NCI-H2196 (cell line): Measurements from ENCODE around the gene KLRF1.

Experiments used
- DNase-seq: peaks from one replicate; lab custom pipeline; 2025; ENCODE audit not compliant: unreplicated experiment; lab: John Stamatoyannopoulos, UW

KLRF1 gene, protein sequence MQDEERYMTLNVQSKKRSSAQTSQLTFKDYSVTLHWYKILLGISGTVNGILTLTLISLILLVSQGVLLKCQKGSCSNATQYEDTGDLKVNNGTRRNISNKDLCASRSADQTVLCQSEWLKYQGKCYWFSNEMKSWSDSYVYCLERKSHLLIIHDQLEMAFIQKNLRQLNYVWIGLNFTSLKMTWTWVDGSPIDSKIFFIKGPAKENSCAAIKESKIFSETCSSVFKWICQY

DNA sequence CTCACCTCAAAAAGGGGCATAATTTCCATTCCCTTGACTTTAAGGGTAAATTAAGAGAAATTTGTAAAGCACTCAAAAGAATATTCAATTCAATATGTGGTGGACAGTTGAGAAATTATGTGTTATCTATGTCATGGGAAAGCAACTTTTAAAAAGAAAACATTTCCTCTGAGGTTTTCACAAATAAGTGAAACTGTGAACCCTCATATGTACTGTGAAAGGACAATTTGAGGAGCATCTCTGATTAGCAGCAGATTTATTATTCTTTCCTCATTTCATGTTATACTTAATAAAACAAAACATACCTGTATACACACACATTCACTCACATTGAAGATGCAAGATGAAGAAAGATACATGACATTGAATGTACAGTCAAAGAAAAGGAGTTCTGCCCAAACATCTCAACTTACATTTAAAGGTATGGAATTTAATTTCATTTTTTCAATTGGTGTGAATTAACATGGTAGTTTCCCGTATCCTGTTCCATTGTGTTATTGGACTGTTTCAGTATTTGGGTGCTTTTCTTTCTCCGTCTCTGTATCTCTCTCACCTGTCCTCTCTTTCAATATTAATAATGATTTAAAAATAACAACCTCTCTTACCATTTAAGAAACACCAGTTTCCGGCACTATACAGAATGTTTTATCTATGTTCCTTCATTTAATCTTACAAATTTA, at the start of gene KLRF1:
Gene KLRF1 (plus strand): TSS at position 273 of the 680 bp plus-strand sequence. CDS start 64 bp downstream, at position 337.
- no peak for DNase-seq

DNA sequence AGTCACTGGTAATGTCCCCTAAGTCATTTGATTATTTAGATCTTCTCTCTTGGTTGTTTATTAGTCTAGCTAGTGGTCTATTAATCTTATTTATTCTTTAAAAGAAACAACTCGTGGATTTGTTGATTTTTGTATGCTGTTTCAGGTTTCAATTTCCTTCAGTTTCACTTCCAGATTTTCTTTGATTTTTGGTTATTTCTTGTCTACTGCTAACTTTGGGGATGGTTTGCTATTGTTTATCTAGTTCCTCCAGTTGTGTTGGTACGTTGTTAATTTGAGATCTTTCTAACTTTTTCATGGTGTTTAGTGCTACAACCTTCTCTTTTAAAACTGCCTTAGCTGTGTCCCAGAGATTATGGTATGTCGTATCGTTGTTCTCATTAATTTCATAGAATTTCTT, 48.1 kb upstream of the KLRF1 start:
- DNase-seq, result no peak

DNA sequence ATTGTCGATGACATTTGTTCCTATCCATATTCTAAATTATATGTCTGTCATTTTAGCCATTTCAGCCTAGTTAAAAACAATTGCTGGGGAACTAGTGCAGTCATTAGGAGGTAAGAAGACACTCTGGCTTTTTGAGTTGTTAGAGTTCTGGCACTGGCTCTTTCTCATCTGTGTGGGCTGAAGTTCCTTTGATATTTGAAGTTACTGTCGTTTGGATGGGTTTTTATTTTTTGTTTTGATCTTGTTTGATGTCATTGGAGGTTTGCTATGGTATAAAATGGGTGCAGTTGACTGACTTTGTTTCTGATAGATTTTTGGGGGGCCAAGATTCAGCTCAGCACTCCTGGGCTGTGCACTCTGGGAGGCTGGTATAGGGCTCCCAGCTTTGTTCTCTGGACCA, 45.9 kb upstream of the KLRF1 start:
- DNase-seq, result no peak

DNA sequence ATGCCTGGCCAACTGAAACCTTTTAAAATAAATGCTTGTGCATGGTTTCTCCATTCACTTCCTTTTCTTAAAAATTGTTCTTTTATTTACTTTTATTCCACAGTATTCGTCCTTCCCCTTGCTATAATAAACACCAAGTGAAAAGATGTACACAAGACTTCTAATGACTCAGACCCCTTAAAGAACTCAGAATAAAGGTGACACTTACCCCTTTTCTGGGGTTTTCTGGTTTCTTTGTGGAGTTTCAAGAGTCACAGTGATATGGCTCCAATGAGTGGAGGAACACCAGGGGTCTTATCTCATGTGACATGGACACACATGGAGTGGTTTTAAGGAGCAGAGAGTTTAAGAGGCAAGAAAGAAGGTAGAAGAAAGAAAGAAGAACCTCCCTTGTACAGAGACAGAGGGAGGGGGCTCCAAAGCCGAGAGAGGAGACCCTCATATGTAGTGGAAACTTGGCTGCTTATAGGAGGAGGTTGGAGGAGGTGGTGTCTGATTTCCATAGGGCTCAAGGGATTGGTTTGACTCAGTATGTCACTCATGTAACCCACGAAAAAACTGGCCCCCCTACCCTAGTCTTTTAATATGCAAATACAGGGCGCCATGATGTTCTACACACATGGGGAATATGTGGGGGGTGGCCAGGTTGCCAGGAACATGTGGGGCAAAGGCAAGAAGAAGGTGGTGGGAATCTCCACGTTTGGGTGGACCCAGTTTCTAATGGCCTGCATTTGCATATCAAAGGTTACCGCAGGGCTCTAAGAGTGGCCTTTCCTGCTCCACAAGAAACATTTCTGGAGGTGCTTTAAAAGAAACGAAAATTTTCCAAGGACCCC, 44.5 kb upstream of the KLRF1 start:
- no peak for DNase-seq

DNA sequence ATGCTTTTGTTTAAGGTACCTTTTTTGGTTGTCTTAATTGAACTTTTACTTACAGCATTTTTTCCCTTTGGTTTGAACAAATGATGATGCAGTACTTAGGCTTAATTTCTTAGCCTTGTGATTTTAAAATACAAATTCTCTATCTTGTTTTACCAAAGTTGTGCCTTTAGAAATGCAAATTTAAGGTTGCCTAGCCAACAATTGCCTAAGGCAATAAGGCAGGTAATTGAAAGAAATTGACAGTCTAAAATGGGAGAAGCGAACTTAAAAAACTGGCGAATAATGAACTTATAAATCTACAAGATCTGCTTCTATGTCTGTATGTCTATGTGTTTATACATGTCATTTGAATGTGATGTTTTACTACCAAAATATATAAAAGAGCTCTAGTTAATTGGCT, 43.0 kb upstream of the KLRF1 start:
- DNase-seq, result no peak

DNA sequence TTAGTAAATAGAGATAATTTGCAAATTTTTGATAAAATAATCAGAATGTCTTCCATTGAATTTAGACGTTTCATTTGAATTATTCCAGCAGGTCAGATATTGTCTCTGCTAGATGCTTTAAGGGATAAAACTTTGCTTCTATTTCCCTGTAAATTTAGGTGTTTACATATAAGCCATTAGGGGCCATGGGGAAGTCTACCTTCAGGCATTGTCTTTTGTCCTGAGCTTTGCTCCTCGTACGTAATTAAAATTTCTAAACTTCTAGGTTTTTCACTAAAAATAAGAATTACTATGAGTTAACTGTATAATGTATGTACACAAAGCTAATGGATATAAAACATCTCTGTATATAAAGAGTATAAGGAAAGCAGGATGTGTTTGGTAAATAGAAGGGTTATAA, 42.5 kb upstream of the KLRF1 start:
- no peak for DNase-seq

DNA sequence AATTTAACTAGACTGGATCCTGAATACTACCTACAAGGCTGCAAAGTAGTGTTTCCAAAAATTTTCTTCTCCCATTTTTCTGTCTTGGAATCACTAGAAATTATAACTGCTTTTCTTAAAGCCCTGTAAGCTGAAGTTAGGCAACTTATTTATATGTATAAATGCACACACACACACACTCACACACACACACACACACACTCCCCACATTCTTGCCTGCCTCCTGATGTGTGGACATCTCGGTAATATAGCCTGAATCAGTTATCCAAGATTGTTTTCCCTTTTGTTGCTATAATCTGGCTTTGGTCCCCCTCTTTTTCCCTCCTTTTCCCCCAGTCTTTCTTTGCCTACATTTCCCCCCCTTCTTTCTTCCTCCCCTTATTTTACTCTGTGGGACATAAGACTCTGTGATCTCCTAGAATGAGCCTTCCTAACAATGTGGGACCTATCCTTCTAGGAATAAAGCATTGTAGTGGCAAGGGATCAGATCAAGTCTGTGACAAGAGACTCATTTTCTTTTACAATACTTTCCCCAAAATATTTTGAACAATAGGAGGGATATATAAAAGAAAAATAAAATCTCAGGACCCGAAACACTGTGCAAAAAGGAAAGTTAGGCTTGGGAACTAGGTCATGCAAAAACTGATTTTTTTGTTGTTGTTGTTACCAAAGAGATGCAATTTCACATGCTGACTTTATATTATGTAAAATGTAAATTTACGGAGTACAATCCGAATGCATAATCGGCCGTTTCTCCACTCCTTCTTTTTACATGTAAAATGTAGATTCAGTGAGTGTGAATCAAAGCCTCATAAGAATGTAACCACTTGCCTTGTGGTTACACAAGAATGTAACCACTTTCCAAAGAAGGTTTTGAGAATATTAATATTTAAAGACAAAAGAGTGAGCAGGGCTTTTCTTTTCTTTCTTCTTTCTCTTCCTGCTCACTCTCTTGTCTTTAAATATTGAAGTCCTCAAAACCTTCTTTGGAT, 40.3 kb upstream of the KLRF1 start:
- DNase-seq, result no peak

DNA sequence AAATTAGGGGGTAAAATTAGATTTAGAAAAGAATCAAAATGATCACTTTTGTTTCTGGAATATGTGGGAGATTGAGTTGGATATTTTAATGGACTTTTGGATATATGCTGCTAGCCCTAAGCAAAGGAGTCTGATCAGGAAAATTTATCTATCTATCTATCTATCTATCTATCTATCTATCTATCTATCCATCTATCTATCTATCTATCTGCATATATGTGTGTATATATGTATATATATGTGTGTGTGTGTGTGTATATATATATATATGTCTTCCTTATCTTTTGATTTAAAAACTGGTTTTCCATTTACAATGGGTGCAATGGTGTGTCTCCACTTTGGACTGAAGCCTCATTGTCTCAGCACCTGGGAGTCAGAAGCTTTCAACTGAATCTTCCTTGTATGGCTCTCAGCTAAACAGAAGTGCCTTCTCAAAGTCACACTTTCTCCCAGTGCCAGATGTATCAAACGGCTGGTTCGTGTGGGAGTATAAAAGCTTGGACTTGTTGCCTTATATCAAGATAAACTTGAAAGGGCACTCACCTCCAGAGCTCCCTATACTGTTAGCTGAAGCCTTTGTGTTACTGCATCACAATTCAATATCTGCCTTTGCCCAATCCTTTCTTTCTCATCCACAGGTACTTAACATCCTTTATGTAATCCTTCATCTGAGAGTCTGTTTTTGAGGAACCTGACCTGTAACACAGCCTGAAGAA, 34.9 kb upstream of the KLRF1 start:
- no peak for DNase-seq

DNA sequence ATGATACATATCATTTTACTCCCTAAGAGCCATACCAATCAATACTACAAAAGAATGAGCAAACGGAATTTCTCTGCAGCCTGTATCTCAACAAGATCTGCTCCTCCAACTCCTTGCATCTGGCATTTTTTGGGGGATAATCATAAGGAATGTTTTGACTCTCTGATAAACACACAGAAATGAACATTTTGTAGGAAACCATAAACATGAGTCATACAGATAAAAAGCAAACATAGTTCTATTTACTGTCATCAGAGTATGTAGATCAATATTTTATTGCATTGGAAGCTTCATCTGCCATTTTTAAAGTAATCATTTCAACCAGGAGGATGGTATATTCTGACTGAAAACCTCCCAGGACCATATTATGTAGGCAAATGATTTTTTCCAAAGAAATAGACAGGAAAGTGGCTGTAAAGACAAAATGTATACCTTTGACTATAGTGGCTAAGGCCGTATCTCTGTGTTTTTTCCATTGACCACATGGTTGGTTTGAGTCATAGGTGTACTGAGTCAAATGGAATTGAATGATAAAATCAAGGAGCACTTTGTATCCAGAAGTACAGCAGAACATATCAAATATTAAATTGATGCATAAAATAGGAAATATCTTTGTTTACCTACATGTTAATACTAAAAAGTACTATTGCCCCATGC, 34.2 kb upstream of the KLRF1 start:
- no peak for DNase-seq

DNA sequence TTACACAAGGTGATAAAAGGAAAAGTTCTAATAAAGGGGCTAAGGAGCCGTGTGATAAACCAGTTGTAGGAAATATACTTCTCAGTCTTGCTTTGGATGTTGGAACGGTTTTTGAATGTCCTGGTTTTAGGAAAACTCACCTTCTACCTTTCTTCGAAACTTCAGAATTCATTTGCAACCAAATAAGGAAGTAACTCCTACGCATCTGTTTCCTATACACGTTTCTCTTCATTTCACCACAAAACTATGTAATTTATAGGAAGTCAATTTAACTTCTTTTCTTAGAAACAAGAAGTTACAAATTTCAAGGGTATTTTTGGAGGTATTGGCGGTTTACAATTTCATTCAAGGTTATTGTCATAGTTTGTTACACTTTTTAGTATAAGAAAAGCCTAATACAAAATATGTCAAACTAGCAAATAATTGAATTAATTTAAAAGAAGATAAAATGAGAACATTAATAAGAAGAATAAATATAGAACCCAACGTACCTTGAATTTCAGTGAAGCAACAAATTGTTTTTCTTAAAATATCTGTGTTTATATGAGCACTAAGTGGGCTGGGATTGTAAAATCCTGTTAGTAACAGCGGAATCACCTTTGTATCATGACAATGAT, 33.4 kb upstream of the KLRF1 start:
- DNase-seq, result no peak

DNA sequence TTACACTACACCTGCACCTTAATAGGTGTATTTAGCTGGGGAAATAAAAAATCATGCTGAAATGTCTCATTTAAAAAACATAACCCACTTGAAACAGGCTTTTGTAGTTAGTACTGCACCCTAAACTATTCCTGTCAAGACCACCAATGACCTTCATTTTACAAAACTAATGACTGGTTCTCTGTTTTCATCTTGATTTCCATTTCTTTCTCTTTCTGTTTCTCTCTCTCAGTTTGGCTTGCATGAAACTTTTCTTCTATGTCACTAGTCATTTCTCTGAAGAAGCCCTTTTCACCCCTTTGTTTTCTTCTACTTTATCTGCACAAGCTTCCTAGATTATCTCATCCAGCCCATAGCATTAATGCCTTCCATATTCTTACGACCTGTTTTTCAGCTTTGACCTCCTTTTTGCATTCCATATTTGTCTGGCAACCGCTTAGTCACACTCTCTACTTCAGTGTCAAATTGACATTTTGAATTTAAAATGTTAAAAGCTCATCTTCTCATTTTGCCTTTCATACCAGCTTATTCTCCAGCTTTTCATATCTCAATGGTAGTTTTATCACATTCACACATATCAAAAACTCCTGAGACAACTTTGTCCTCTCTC, 32.7 kb upstream of the KLRF1 start:
- no peak for DNase-seq

DNA sequence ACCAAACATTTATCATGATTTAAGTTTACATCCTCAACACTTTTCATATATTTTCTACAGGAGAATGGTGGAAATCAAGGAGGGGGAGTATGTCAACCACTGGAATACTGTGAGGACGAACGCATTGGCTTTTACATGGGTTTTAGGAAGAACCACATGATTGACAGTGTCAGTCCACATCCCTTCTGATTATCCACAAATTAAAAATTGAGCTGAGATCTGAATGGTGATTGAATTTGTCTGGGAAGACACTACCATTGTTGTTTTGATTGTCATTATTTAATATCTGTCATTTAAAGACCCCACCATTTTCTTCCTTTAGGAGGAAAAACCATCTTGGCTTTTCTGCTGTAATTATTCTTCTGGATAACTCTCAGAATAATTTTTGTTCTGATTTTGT, 31.3 kb upstream of the KLRF1 start:
- DNase-seq, result no peak

DNA sequence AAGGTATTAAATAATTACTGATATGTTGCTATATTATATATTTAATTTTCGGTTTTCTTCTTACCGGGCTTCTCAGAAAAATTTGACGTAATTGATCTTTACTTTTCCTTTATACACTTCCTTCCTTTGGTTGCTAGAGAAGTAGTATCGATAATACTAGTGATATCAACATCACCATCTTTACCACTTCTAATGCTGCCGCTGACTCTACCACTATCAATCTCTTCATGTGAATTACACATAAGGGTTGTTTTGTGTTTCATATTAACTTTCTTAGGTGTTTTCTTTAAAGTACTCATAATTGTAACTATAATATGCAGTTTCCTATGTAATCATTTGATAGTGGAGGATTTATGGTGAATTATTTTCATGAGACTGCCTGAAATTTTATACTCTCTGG, 30.9 kb upstream of the KLRF1 start:
- no peak for DNase-seq

DNA sequence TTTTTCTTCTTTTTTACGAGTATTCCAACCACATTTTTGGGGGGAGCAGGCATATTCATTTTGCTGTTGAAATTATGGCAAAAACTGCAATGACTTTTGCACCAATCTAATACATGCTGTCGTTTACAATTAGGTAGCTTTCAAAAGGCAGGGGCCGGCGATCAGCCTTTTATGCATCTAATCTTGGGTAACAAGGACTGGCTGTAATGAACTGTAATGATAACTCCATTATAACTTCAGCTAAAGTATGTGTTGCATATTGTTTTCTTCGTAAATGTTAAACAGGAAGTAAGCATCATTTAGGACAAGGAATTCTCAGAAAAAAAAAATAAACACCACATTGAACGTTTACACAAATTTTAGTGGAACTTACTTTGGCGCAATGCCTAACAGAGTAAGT, 30.3 kb upstream of the KLRF1 start:
- DNase-seq, result no peak

DNA sequence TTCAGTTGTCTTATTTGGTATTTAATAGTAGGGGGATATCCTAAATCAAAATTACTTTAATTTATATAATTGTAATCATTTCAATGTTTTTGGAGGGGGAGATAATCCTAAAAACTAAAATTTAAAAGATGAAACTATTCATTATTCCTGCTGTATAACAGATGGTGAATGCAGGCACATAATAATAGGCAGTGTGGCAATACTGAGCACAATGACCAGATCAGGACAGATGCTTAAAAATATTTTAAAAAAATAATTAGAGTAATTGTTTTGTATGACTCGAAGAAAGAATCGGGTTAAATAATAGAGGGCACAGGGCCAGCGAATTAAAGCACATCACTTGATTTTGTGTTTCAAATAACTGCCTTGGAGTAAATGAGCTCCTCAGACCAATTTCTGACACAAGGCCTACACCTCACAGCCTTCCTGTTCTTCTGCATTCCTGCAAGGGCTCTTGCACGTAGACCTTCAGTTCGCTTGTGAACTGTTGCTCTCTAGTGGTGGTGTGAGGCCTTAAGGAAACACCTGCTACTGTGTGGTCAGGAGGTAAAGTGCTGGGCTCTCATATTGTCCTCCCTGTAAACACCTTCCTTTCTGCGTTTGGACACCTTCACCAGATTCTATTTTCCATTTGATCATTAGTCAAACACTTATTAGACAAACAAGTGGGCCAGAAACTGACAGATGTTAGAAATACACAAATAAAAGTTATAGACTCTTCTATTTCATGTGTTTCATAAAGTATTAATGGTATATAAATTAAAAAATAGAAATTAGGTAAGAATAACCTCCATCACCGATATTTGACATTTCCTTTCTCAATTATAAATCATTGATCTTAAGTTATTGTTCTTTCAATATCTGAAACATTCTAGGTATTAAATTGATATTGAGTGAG, 29.3 kb upstream of the KLRF1 start:
- DNase-seq, result peak; percentile 3

DNA sequence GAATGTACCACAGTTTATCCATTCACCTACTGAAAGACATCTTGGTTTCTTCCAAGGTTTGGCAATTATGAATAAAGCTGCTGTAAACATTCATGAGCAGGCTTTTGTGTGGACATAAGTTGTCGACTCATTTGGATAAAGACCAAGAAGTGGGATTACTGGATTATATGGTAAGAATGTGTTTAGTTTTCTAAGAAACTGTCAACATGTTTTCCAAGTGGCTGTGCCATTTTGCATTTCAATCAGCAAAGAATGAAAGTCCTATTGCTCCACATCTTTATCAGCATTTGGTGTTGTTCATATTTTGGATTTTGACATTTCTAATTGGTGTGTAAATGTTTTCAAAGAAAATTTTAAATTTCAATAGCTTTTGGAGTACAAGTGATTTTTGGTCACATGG, 27.3 kb upstream of the KLRF1 start:
- no peak for DNase-seq

DNA sequence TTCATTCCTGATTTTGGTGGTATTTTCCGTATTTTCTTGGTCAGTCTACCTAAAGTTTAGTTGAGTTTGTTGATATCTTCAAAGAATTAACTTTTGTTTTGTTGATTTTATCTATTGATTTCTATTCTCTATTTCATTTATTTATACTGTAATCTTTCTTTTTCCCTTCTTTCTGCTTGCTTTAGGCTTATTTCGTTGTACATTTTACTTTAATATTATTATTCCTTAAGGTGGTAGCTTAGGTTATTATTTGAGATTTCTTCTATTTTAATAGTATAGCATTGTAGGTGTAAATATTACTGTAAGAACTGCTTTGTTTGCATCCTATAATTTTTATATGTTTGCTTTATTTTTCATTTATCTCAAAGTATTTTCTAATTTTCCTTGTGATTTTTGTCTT, 21.4 kb upstream of the KLRF1 start:
- no peak for DNase-seq

DNA sequence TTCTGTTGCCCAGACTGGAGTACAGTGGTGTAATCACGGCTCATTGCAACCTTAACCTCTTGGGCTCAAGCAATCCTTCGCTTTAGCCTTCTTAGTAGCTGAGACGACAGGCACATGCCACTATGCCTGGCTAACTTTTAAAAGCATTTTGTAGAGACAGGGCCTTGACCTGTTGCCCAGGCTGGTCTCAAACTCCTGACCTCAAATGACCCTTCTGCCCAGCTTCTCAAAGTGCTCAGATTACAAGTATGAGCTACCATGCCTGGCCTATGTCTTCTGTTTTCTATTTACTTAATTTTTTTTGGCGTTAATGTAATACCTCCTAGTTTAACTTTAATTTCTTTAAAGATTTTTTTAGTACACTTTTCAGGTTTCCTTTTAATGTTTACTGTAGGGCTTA, 20.6 kb upstream of the KLRF1 start:
- no peak for DNase-seq
